K562 (cell line): Measurements from ENCODE around the gene VWA7. TPM values are rescaled to one million over a fixed set of nuclear protein-coding genes. Genes with fewer than 3 reads are reported as not detected.
"Not testable (repeated sequence)": the region's sequence is repeated elsewhere in the genome, so short reads cannot be mapped to it uniquely, and the experiment has no call there.

Source experiments
- ATAC-seq: fragments of 200-7000 bp; cut with Tn5 transposase; 3 replicates; pipeline ENCODE4 v1.9.1; 2020; ENCODE audit warnings: moderate library complexity
- BruUV-seq: library from RNA; stranded (reverse); fragments of 400-500 nt; replicated peaks from 2 replicates; lab custom pipeline; 2021; lab: Mats Ljungman, UMichigan
- CTCF ChIA-PET: fragments of 300-600 bp; formaldehyde crosslinking; extraction: SDS; loops from one replicate; lab custom pipeline; 2021; ENCODE audit warnings: low intra/inter-chr PET ratio; lab: Yijun Ruan, JAX
- POLR2A ChIA-PET: fragments of 300-600, 350-650 bp; sonication (Branson Sonifier 250); formaldehyde crosslinking; extraction: SDS; loops from one replicate; lab custom pipeline; 2021; ENCODE audit warnings: antibody characterized with exemption, inconsistent platforms; lab: Yijun Ruan, JAX
- DNase-seq, 4 experiments: peaks; one replicate each; pipeline versions ENCODE4 v3.0.0 to v3.0.0-alpha.2; 2011 to 2018; ENCODE audit warnings: low spot score in 3 of 4, mixed read lengths in 3 of 4; ENCODE audit errors: extremely low read depth in 1 of 4
- FAIRE-seq: peaks from 2 replicates; lab custom pipeline; 2011; peaks lifted over from hg19 to GRCh38; lab: Jason Lieb, UNC
- H2AFZ ChIP-seq: 2 replicates; pipeline ENCODE4 v1.6.0; 2011; ENCODE audit warnings: low read depth, low read length, control low read depth, inconsistent platforms
- H3K27ac ChIP-seq: fragments of 200-600 bp; 3 replicates; pipeline ENCODE4 v1.8.0; 2011; ENCODE audit warnings: low read depth, mild to moderate bottlenecking, control low read depth, inconsistent platforms, low read length, moderate library complexity, mixed read lengths; ENCODE audit errors: extremely low read depth
- H3K27me3 ChIP-seq, 2 experiments: fragments of 300-600 bp in 1 of 2; 2 replicates in 1 of 2; 3 replicates in 1 of 2; pipeline versions ENCODE4 v1.6.0 to v1.8.0; 2011; ENCODE audit warnings: inconsistent platforms in 2 of 2, low read length in 2 of 2, mild to moderate bottlenecking in 1 of 2, mixed read lengths in 1 of 2, moderate library complexity in 1 of 2; ENCODE audit not compliant: control insufficient read depth in 2 of 2, insufficient read depth in 2 of 2
- H3K36me3 ChIP-seq: fragments of 300-600 bp; 3 replicates; pipeline ENCODE4 v1.8.0; 2011; ENCODE audit warnings: mild to moderate bottlenecking, low read length, inconsistent platforms; ENCODE audit not compliant: control insufficient read depth, insufficient read depth
- H3K4me1 ChIP-seq, 2 experiments: fragments of 200-600 bp in 1 of 2; replicated peaks in 1 of 2; 2 replicates in 1 of 2; 3 replicates in 1 of 2; pipeline versions ENCODE4 v1.5.1 to v1.8.0; 2011; ENCODE audit warnings: inconsistent platforms in 2 of 2, low read length in 2 of 2, mild to moderate bottlenecking in 1 of 2, mixed read lengths in 1 of 2, moderate library complexity in 1 of 2; ENCODE audit not compliant: control insufficient read depth in 2 of 2, insufficient read depth in 2 of 2
- H3K4me2 ChIP-seq: 2 replicates; pipeline ENCODE4 v1.6.1; 2011; ENCODE audit warnings: low read length, control low read depth, inconsistent platforms, mixed read lengths; ENCODE audit not compliant: insufficient read depth
- H3K4me3 ChIP-seq: fragments of 200-600 bp; sonication (generic), shearing (Covaris generic); 2 replicates; pipeline ENCODE4 v1.5.1; 2016; ENCODE audit warnings: control low read depth, inconsistent platforms
- H3K79me2 ChIP-seq: fragments of 200-600 bp; 3 replicates; pipeline ENCODE4 v1.8.0; 2011; ENCODE audit warnings: low read length, inconsistent platforms; ENCODE audit not compliant: control insufficient read depth, insufficient read depth
- H3K9ac ChIP-seq, 2 experiments: 2 replicates each; pipeline versions ENCODE4 v1.6.0 to v1.6.1; 2011; ENCODE audit warnings: low read depth in 2 of 2, low read length in 2 of 2, control low read depth in 1 of 2, inconsistent platforms in 1 of 2, mild to moderate bottlenecking in 1 of 2, mixed read lengths in 1 of 2; ENCODE audit not compliant: insufficient read depth in 1 of 2
- H3K9me1 ChIP-seq: one replicate; pipeline ENCODE4 v1.6.0; 2011; ENCODE audit warnings: inconsistent platforms, mild to moderate bottlenecking, low read length, moderate library complexity; ENCODE audit not compliant: control insufficient read depth, insufficient read depth
- H3K9me3 ChIP-seq: replicated peaks from 2 replicates; pipeline ENCODE4 v1.5.1; 2011; ENCODE audit warnings: low read depth, low read length, inconsistent platforms; ENCODE audit not compliant: control insufficient read depth, insufficient read depth
- H4K20me1 ChIP-seq: replicated peaks from 2 replicates; pipeline ENCODE4 v1.6.1; 2011; ENCODE audit warnings: low read length, inconsistent platforms, mixed read lengths; ENCODE audit not compliant: control insufficient read depth, insufficient read depth
- ARID3B ChIP-seq: fragments of 250-450 bp; sonication (Bioruptor Pico); IDR thresholded peaks from 2 replicates; pipeline ENCODE4 v1.4.0; 2020; ENCODE audit warnings: borderline replicate concordance
- CHCHD3 ChIP-seq: fragments of 250-450 bp; sonication (Bioruptor Pico); IDR thresholded peaks from 2 replicates; pipeline ENCODE4 v2.1.2; 2022; ENCODE audit warnings: mild to moderate bottlenecking
- DMBX1 ChIP-seq: fragments of 250-450 bp; sonication (Bioruptor Pico); IDR thresholded peaks from 2 replicates; pipeline ENCODE4 v1.8.0; 2022; ENCODE audit warnings: inconsistent platforms, mild to moderate bottlenecking, moderate library complexity, borderline replicate concordance
- EHMT2 ChIP-seq: fragments of 450-650 bp; IDR thresholded peaks from 2 replicates; pipeline ENCODE4 v1.6.1; 2018; ENCODE audit warnings: antibody characterized with exemption
- OTX1 ChIP-seq: fragments of 450-650 bp; formaldehyde crosslinking; IDR thresholded peaks from 2 replicates; pipeline ENCODE4 v1.4.0; 2022; ENCODE audit warnings: mild to moderate bottlenecking
- STAT5B ChIP-seq: fragments of 250-450 bp; sonication (Bioruptor Pico); IDR thresholded peaks from 2 replicates; pipeline ENCODE4 v1.8.0; 2021; ENCODE audit warnings: mild to moderate bottlenecking, inconsistent platforms
- ZNF277 ChIP-seq: fragments of 250-450 bp; sonication (Bioruptor Pico); IDR thresholded peaks from 2 replicates; pipeline ENCODE4 v1.8.0; 2022; ENCODE audit warnings: inconsistent platforms, mild to moderate bottlenecking, moderate library complexity, borderline replicate concordance
- ZNF384 ChIP-seq: IDR thresholded peaks from 2 replicates; pipeline ENCODE4 v1.6.1; 2012; ENCODE audit warnings: low read depth, low read length, improper control_type of control experiment
- ZNF75A ChIP-seq: fragments of 450-650 bp; formaldehyde crosslinking; IDR thresholded peaks from 2 replicates; pipeline ENCODE4 v1.4.0; 2020; ENCODE audit warnings: mild to moderate bottlenecking
- WGBS: fragments of 100-300 bp; shearing (Covaris generic); methylation state at CpG from one replicate; pipeline ENCODE4 v1.1.6; 2016; ENCODE audit warnings: low coverage, mixed read lengths; ENCODE audit not compliant: insufficient coverage; ENCODE audit errors: missing lambda C conversion rate; 5-methylcytosine and 5-hydroxymethylcytosine counted together
- in situ Hi-C: fragments of 300-500 bp; cut with MboI; formaldehyde crosslinking; loops from 4 replicates; pipeline ENCODE4 v1.15.0; 2018; ENCODE audit warnings: inconsistent platforms, mixed read lengths
- intact Hi-C: fragments of 100-400 bp; cut with micrococcal nuclease; formaldehyde crosslinking; loops from 2 replicates; pipeline ENCODE4 v1.14.2; 2022
- polyA plus RNA-seq, 8 experiments: library from polyadenylated mRNA; depleted of rRNA in 4 of 8; stranded (reverse) in 5 of 8; unstranded in 3 of 8; fragments of >200 nt; fragmentation: Nextera tagmentation in 2 of 8; fragmentation: Illumina TruSeq in 1 of 8; extraction: Ambion mirVana in 2 of 8; extraction: Trizol in 1 of 8; gene quantifications; 2 replicates each; pipeline versions ENCODE4 v1.2.1 to v1.2.3, GENCODE V29; 2011 to 2014; ENCODE audit warnings: inconsistent platforms in 1 of 8, missing spikeins in 1 of 8
- total RNA-seq, 7 experiments: library from RNA; depleted of rRNA in 6 of 7; stranded (reverse); fragments of >200 nt in 6 of 7; fragmentation: Illumina TruSeq in 2 of 7; extraction: Trizol in 2 of 7; gene quantifications; 2 replicates each; pipeline versions ENCODE4 v1.2.1 to v1.2.3, GENCODE V29; 2011 to 2021; ENCODE audit warnings: low replicate concordance in 1 of 7

Gene VWA7
- total and polyA plus RNA-seq, 9 of the 15 experiments (the other 6 are each of a cell fraction or from before 2014, with no cell fraction given): 0.18 to 2.9 (median 0.95) TPM

DNA sequence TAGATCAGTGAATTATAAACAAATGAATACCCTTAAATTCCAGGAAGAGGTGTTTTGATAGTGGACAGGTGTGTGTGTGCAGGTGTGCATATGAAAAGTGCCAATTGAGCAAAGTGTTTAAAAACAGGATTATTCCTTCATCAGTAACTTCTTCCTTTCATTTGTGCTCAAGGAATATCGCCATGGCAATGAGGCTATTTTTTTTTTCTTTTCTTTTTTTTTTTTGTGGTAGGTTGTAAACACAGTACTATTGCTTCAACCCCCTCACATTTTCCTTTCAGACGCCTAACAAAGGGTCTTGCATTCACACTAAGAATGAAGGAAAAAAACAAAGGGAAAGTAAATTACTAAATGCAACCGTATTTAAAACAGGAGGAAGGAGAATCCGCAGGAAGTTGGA is 48.4 kb upstream of the VWA7 start:
- H4K20me1 ChIP-seq: peaks cover 5% of the 10 kb centered on the region; the same call in 1 of the 2 replicates
- H3K4me3 ChIP-seq: no peak overlapping the region
- DNase-seq (no peak), ATAC-seq (no peak), FAIRE-seq (no peak)
- in situ Hi-C loops: no loop called here
- peak overlapping the region; percentile 78 for H3K27ac ChIP-seq
- H3K4me2 ChIP-seq: no peak overlapping the region
- CTCF ChIA-PET: interaction anchor here (0.7 kb wide), 1 partner anchor 274 kb away, joined by 4 read pairs; no protein-coding TSS in a partner anchor
- intact Hi-C loops: loop anchor here (10.0 kb wide), 1 partner anchor 349 kb away; the partner anchor contains the start of genes AGPAT1 and RNF5
- H3K4me1 ChIP-seq: peaks cover 38 to 41% of the 10 kb centered on the region in 2 experiments
- no peaks in the 10 kb centered on the region for H3K9me3 ChIP-seq
- POLR2A ChIA-PET: interaction anchor here (0.6 to 6.4 kb wide), 8 partner anchors 8 to 108 kb away, joined by 3 to 93 read pairs (median 12); partner anchors contain the start of genes CLIC1, HSPA1A, HSPA1L and LSM2
- 82% methylated on average over 4 of the region's 4 CpGs for WGBS
- peak overlapping the region in 1 of 2 experiments; percentile 3; a peak in 1 of 4 replicates for H3K9ac ChIP-seq
- H2AFZ ChIP-seq: peak overlapping the region; percentile 34
- TF ChIP-seq ZNF384 (peak; percentile 66), CHCHD3 (CRISPR knock-in tag) (0 out of 2 replicates have a peak, but pooled peaks have one; percentile 5), EHMT2 (no peak)
- peaks cover 6% of the 10 kb centered on the region; the same call in 1 of the 3 replicates for H3K36me3 ChIP-seq
- no peaks in the 10 kb centered on the region for H3K27me3 ChIP-seq
- BruUV-seq: no TSS peak
- no peaks in the 10 kb centered on the region for H3K9me1 ChIP-seq
- H3K79me2 ChIP-seq: peaks cover 51% of the 10 kb centered on the region

GRCh38 chr6:31823592-31824196 is 46.6 kb upstream of the VWA7 start:
- H3K36me3 ChIP-seq, H3K9me3 ChIP-seq, FAIRE-seq, H2AFZ ChIP-seq, ATAC-seq, DNase-seq, H3K4me3 ChIP-seq, CTCF ChIA-PET, H3K27me3 ChIP-seq, BruUV-seq, in situ Hi-C loops, H3K9me1 ChIP-seq, H3K4me2 ChIP-seq, H4K20me1 ChIP-seq: not testable (repeated sequence)
- H3K9ac ChIP-seq: peak overlapping the region in 1 of 2 experiments; percentile 97; a peak in 1 of 4 replicates
- 84% methylated on average over 9 of the region's 9 CpGs for whole genome bisulfite sequencing
- intact Hi-C loops: loop anchor here (10.0 kb wide), 1 partner anchor 351 kb away; the partner anchor contains the start of genes AGPAT1 and RNF5
- H3K27ac ChIP-seq: peak overlapping the region; percentile 99; the same call in 1 of the 3 replicates
- POLR2A ChIA-PET: interaction anchor here (0.9 to 6.4 kb wide), 9 partner anchors 10 to 163 kb away, joined by 4 to 93 read pairs (median 9); partner anchors contain the start of genes C6orf47, CSNK2B, GPANK1 and HSPA1A
- H3K4me1 ChIP-seq: peaks cover 50 to 53% of the 10 kb centered on the region in 2 experiments
- H3K79me2 ChIP-seq: peaks cover 55% of the 10 kb centered on the region
- TF ChIP-seq OTX1 (CRISPR knock-in tag) (0 out of 2 replicates have a peak, but pooled peaks have one; percentile 12), ARID3B (0 out of 2 replicates have a peak, but pooled peaks have one; percentile 40), STAT5B (CRISPR knock-in tag) (peak; percentile 37; the same call in 1 of the 2 replicates), ZNF277 (CRISPR knock-in tag) (0 out of 2 replicates have a peak, but pooled peaks have one; percentile 58), DMBX1 (CRISPR knock-in tag) (peak; percentile 59; the same call in 1 of the 2 replicates), ZNF75A (CRISPR knock-in tag) (0 out of 2 replicates have a peak, but pooled peaks have one; percentile 28)
